Rectal smooth muscle tissue (tissue), 1 donor: Measurements from ENCODE around the gene ZNF777.

Experiments
- H3K27ac ChIP-seq: one replicate; pipeline ENCODE4 v1.7.0; 2013; ENCODE audit warnings: low read depth, low read length, inconsistent platforms
- H3K27me3 ChIP-seq: one replicate; pipeline ENCODE4 v1.7.0; 2013; ENCODE audit warnings: low read length; ENCODE audit not compliant: control insufficient read depth, insufficient read depth
- H3K36me3 ChIP-seq: one replicate; pipeline ENCODE4 v1.7.0; 2013; ENCODE audit warnings: low read length; ENCODE audit not compliant: control insufficient read depth, insufficient read depth
- H3K4me1 ChIP-seq: one replicate; pipeline ENCODE4 v1.7.0; 2013; ENCODE audit warnings: low read length; ENCODE audit not compliant: control insufficient read depth, insufficient read depth
- H3K4me3 ChIP-seq: one replicate; pipeline ENCODE4 v1.7.0; 2013; ENCODE audit warnings: low read length
- H3K9ac ChIP-seq: one replicate; pipeline ENCODE4 v1.7.0; 2013; ENCODE audit warnings: low read length

The ZNF777 gene

DNA sequence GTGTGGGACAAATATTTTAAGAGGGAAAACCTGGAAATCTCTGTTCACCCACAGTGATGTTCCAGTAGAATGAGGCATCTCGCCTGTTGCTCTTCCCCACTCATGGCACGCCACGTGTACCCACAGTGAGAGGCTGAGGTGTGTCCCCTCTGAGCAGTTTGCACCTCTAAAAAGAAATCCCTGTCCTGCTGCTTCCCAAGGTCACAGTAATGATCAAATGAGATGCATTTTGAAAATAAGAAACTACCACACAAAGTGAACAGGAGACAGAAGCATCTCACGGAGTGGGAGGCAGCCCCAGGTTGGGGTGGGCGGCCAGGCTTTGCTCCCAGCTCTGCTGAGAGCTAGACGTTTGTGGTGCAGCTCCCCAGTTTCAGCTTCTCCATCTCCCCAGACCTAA, 12.4 kb upstream of the ZNF777 start:
- no peak overlapping the region for H3K9ac ChIP-seq
- H3K27me3 ChIP-seq: no peaks in the 10 kb centered on the region
- no peak overlapping the region for H3K4me3 ChIP-seq
- no peak overlapping the region for H3K27ac ChIP-seq
- peaks cover 22% of the 10 kb centered on the region for H3K36me3 ChIP-seq
- H3K4me1 ChIP-seq: no peaks in the 10 kb centered on the region

GRCh38 chr7:149471289-149471953, 10.6 kb upstream of the ZNF777 start:
- peaks cover 11% of the 10 kb centered on the region for H3K36me3 ChIP-seq

GRCh38 chr7:149469806-149470205, 8.9 kb upstream of the ZNF777 start:
- Histone ChIP-seq H3K4me3 (no peak overlapping the region), H3K27me3 (no peaks in the 10 kb centered on the region), H3K27ac (no peak overlapping the region), H3K9ac (no peak overlapping the region), H3K36me3 (peaks cover 7% of the 10 kb centered on the region), H3K4me1 (no peaks in the 10 kb centered on the region)

More at GRCh38 chr7:149471289-149471953, 10.6 kb upstream of the ZNF777 start:
- Histone ChIP-seq H3K9ac (no peak overlapping the region), H3K27me3 (no peaks in the 10 kb centered on the region), H3K27ac (no peak overlapping the region), H3K4me3 (no peak overlapping the region), H3K4me1 (no peaks in the 10 kb centered on the region)

DNA sequence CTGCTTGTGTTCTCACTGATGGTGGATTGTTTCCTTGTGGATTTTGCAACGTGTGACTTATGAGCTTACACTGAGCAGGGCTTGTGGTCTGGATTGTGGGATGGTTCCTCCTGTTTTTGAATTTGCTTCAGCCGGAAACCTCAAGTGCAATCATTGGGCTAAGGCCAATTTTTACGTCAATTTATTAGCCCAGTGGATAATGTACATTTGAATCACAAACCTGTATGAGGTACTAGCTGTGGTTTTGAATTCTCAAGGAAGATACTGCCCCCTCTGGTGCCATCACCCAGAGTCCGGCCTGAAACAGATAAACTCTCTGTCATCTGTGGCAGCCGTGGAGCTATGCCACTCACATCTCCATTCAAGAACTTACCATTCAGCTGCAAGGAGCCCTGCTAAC, 7.3 kb upstream of the ZNF777 start:
- Histone ChIP-seq H3K9ac (no peak overlapping the region), H3K4me3 (no peak overlapping the region), H3K4me1 (no peaks in the 10 kb centered on the region), H3K27me3 (no peaks in the 10 kb centered on the region), H3K27ac (no peak overlapping the region), H3K36me3 (peaks cover 4% of the 10 kb centered on the region)

GRCh38 chr7:149467321-149467859, 6.5 kb upstream of the ZNF777 start:
- Histone ChIP-seq H3K36me3 (peaks cover 4% of the 10 kb centered on the region), H3K4me1 (no peaks in the 10 kb centered on the region), H3K27ac (no peak overlapping the region), H3K27me3 (no peaks in the 10 kb centered on the region), H3K4me3 (no peak overlapping the region), H3K9ac (no peak overlapping the region)

- no peak overlapping the region for H3K4me3 ChIP-seq
- no peaks in the 10 kb centered on the region for H3K4me1 ChIP-seq
- no peak overlapping the region for H3K27ac ChIP-seq
Measured at GRCh38 chr7:149466364-149466763, 5.5 kb upstream of the ZNF777 start.

GRCh38 chr7:149463500-149464161, 2.8 kb upstream of the ZNF777 start:
- no peak overlapping the region for H3K4me3 ChIP-seq

More at GRCh38 chr7:149466364-149466763, 5.5 kb upstream of the ZNF777 start:
- H3K36me3 ChIP-seq: no peaks in the 10 kb centered on the region
- no peaks in the 10 kb centered on the region for H3K27me3 ChIP-seq
- no peak overlapping the region for H3K9ac ChIP-seq

DNA sequence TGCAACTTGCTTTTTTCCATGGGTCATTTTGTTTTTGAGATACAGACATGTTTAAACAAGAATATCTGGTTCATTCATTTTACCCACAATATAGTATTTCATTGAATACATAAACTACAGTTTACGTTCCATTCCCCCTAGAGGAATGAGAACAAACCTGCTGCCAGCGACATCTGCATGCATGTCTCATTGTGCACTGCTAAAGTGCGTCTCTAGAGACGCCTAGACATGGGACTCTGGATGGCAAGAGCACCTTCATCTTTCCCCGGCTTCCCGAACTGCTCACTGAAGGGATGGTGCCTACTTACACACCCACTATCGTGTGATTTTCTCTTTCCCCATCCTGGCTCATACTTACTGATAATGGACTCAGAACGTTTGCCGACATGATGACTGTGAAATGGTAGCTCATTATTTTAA, 1.2 kb upstream of the ZNF777 start:
- Histone ChIP-seq H3K36me3 (no peaks in the 10 kb centered on the region), H3K4me3 (no peak overlapping the region), H3K9ac (no peak overlapping the region), H3K27ac (no peak overlapping the region), H3K27me3 (no peaks in the 10 kb centered on the region), H3K4me1 (peaks cover 3% of the 10 kb centered on the region)

More at GRCh38 chr7:149463500-149464161, 2.8 kb upstream of the ZNF777 start:
- Histone ChIP-seq H3K9ac (no peak overlapping the region), H3K36me3 (no peaks in the 10 kb centered on the region), H3K27me3 (no peaks in the 10 kb centered on the region), H3K27ac (no peak overlapping the region), H3K4me1 (peaks cover 3% of the 10 kb centered on the region)

GRCh38 chr7:149459540-149460452, 1.1 kb downstream of the ZNF777 start:
- H3K4me1 ChIP-seq: peaks cover 3% of the 10 kb centered on the region
- H3K27me3 ChIP-seq: no peaks in the 10 kb centered on the region
- peaks cover 4% of the 10 kb centered on the region for H3K36me3 ChIP-seq
- H3K27ac ChIP-seq: no peak overlapping the region
- peak overlapping the region; percentile 34 for H3K4me3 ChIP-seq
- no peak overlapping the region for H3K9ac ChIP-seq

DNA sequence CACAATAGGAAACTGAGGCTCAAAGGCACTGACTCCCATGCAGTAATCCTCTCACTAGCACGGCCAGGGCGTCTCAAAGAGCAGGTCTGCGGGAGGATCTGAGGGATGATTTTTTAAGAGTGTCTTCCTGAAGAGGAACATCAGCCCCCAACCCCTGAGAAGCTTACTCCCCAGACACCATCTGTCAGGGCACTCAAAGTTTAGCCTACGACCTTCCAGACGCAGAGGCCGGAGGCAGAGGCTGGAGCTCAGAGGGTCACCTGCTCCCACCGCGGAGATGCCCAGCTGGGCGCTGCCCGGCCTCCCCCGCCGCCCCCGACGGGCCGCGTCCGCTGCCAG, 1.7 kb downstream of the ZNF777 start:
- H3K4me1 ChIP-seq: peaks cover 3% of the 10 kb centered on the region
- peak overlapping the region; percentile 34 for H3K4me3 ChIP-seq
- no peaks in the 10 kb centered on the region for H3K27me3 ChIP-seq
- no peak overlapping the region for H3K9ac ChIP-seq
- peaks cover 10% of the 10 kb centered on the region for H3K36me3 ChIP-seq
- no peak overlapping the region for H3K27ac ChIP-seq

DNA sequence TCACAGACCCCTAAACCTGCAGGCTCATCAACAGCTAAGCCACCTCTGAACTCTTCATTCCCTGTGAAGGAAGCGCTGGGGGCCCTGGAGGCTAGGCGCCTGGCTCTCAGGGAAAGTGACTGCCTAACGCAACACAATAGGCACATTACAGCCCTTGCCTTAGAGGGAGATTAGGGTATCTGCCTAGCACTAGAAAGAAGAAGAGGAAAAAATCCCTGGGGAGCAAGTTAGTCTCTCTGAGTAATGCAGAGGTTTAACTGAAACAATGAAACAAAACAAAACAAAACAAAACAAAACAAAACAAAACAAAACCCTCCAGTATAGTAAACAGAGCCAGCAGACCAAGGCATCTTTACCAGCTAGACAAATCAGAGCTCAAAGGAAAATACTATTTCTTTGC, 2.6 kb downstream of the ZNF777 start:
- no peak overlapping the region for H3K27ac ChIP-seq
- peaks cover 3% of the 10 kb centered on the region for H3K4me1 ChIP-seq
- H3K27me3 ChIP-seq: no peaks in the 10 kb centered on the region
- H3K4me3 ChIP-seq: no peak overlapping the region
- peaks cover 14% of the 10 kb centered on the region for H3K36me3 ChIP-seq
- no peak overlapping the region for H3K9ac ChIP-seq

- H3K4me1 ChIP-seq: peaks cover 3% of the 10 kb centered on the region
- peaks cover 16% of the 10 kb centered on the region for H3K36me3 ChIP-seq
- H3K9ac ChIP-seq: no peak overlapping the region
- no peak overlapping the region for H3K27ac ChIP-seq
- H3K27me3 ChIP-seq: no peaks in the 10 kb centered on the region
- H3K4me3 ChIP-seq: no peak overlapping the region
Measured at GRCh38 chr7:149457766-149458165, 3.1 kb downstream of the ZNF777 start.
